ENCODE measurements around the gene ST7L. TPM values are rescaled to one million over a fixed set of nuclear protein-coding genes. Genes with fewer than 3 reads are reported as not detected.

The ST7L gene
- total and polyA plus RNA-seq, 9 of the 15 experiments (the other 6 are each of a cell fraction or from before 2014, with no cell fraction given): 9.0 to 32.5 (median 26.6) TPM

GRCh38 chr1:112625696-112626095 is 6.8 kb upstream of the ST7L start (continued):
- peak; percentile 79; the same call in 1 of the 2 replicates for TF ChIP-seq CREB3L1 (IDR thresholded peaks at IDR 0.05; ENCODE audit: borderline replicate concordance, low read depth)
- TF ChIP-seq HDAC1 (IDR thresholded peaks at IDR 0.05): peak in 1 of 2 experiments; percentile 62; a peak in 2 of 4 replicates
- TF ChIP-seq NR2C2 (CRISPR knock-in tag; IDR thresholded peaks at IDR 0.05): no peak
- 0 out of 2 replicates have a peak, but pooled peaks have one; percentile 7 for TF ChIP-seq NR2C2 (tag; IDR thresholded peaks at IDR 0.05)
- TF ChIP-seq TAL1 (IDR thresholded peaks at IDR 0.05): peak; percentile 46; the same call in 1 of the 2 replicates
- peak; percentile 51; the same call in 1 of the 2 replicates for TF ChIP-seq MAFK (IDR thresholded peaks at IDR 0.05; ENCODE audit: low read length)
- peak; percentile 15; the same call in 1 of the 2 replicates for TF ChIP-seq TCF3 (CRISPR knock-in tag; IDR thresholded peaks at IDR 0.05)
- peak; percentile 91 for TF ChIP-seq SMAD1 (IDR thresholded peaks at IDR 0.05; ENCODE audit: low read depth, low read length, partially characterized antibody)
- TF ChIP-seq, protein P1, sequence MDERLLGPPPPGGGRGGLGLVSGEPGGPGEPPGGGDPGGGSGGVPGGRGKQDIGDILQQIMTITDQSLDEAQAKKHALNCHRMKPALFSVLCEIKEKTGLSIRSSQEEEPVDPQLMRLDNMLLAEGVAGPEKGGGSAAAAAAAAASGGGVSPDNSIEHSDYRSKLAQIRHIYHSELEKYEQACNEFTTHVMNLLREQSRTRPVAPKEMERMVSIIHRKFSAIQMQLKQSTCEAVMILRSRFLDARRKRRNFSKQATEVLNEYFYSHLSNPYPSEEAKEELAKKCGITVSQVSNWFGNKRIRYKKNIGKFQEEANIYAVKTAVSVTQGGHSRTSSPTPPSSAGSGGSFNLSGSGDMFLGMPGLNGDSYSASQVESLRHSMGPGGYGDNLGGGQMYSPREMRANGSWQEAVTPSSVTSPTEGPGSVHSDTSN (CRISPR knock-in tag; IDR thresholded peaks at IDR 0.05; ENCODE audit: low read depth): no peak
- TF ChIP-seq, protein P1 (tag; conservative IDR thresholded peaks at IDR 0.05; ENCODE audit: low read depth): peak; percentile 40; the same call in 1 of the 2 replicates
- TF ChIP-seq ATF7 (IDR thresholded peaks at IDR 0.05): peak; percentile 52; the same call in 1 of the 2 replicates
- no peak for TF ChIP-seq AFF4 (CRISPR knock-in tag; IDR thresholded peaks at IDR 0.05)
- TF ChIP-seq RBFOX2 (IDR thresholded peaks at IDR 0.05; ENCODE audit: low read depth, low read length): no peak
- peak in 1 of 2 experiments; percentile 62; a peak in 1 of 3 replicates for TF ChIP-seq CBX3 (IDR thresholded peaks at IDR 0.05; ENCODE audit: borderline replicate concordance in 1 of 2, low read length in 2 of 2)
- no peak for TF ChIP-seq ATF1 (CRISPR knock-in tag; IDR thresholded peaks at IDR 0.05)
- peak; percentile 17; the same call in 1 of the 2 replicates for TF ChIP-seq ATF1 (tag; IDR thresholded peaks at IDR 0.05)
- peak; percentile 83 for TF ChIP-seq DPF2 (IDR thresholded peaks at IDR 0.05)
- peak; percentile 47; the same call in 1 of the 2 replicates for TF ChIP-seq SMARCA4 (IDR thresholded peaks at IDR 0.05)

Data from K562 (cell line).